Left ventricle myocardium superior (tissue), 1 donor: Measurements from ENCODE around the gene CYP3A5. TPM values are rescaled to one million over a fixed set of nuclear protein-coding genes. Genes with fewer than 3 reads are reported as not detected.
"Not testable (repeated sequence)": the region's sequence is repeated elsewhere in the genome, so short reads cannot be mapped to it uniquely, and the experiment has no call there.

Experiments
- ATAC-seq: fragments of 200-7000 bp; cut with Tn5 transposase; one replicate; pipeline ENCODE4 v1.9.1; 2020; ENCODE audit warnings: mild to moderate bottlenecking, moderate library complexity
- DNase-seq: peaks from one replicate; pipeline ENCODE4 v3.0.0-alpha.2; 2020
- intact Hi-C: fragments of 100-400 bp; cut with micrococcal nuclease; formaldehyde crosslinking; loops from one replicate; pipeline ENCODE4 v1.11.0; 2022
- total RNA-seq: library from RNA; stranded (reverse); fragmentation: NEBNext Ultra II Directional; extraction: Animal tissue kit (Norgen Biotek cat#: 25700); gene quantifications from one replicate; pipeline ENCODE4 v1.2.1, GENCODE V29; 2021
- donor health status: DM: no; HTN: yes; CAD: no; lungs with severe emphysema.

CYP3A5 gene
- total RNA-seq, 1 donor from 2014 or later: 0.25 TPM

GRCh38 chr7:99690918-99691317, 11.1 kb upstream of the CYP3A5 start:
- DNase-seq, ATAC-seq, intact Hi-C loops: not testable (repeated sequence)

- intact Hi-C loops, DNase-seq, ATAC-seq: not testable (repeated sequence)
Observed at GRCh38 chr7:99685871-99686608, 6.2 kb upstream of the CYP3A5 start.

GRCh38 chr7:99685129-99685758, 5.4 kb upstream of the CYP3A5 start:
- DNase-seq (no peak), ATAC-seq (no peak)
- intact Hi-C loops: no loop called here

- DNase-seq: no peak
- ATAC-seq: no peak
- intact Hi-C loops: no loop called here
Observed at GRCh38 chr7:99679032-99679399, 780 bp downstream of the CYP3A5 start.

GRCh38 chr7:99677648-99678045, 2.1 kb downstream of the CYP3A5 start:
- ATAC-seq (no peak), DNase-seq (no peak)
- intact Hi-C loops: no loop called here

GRCh38 chr7:99677013-99677647, 2.7 kb downstream of the CYP3A5 start:
- no peak for DNase-seq
- intact Hi-C loops: no loop called here
- no peak for ATAC-seq

GRCh38 chr7:99674995-99675742, 4.6 kb downstream of the CYP3A5 start:
- DNase-seq: no peak
- intact Hi-C loops: no loop called here

GRCh38 chr7:99672573-99672972, 7.2 kb downstream of the CYP3A5 start:
- ATAC-seq (no peak), DNase-seq (no peak)
- intact Hi-C loops: no loop called here

More at GRCh38 chr7:99674995-99675742, 4.6 kb downstream of the CYP3A5 start:
- no peak for ATAC-seq

- DNase-seq (no peak), ATAC-seq (no peak)
- intact Hi-C loops: no loop called here
Observed at GRCh38 chr7:99669782-99670181, 10.0 kb downstream of the CYP3A5 start.

GRCh38 chr7:99668541-99668940, 11.3 kb downstream of the CYP3A5 start:
- intact Hi-C loops: no loop called here
- ATAC-seq (no peak), DNase-seq (no peak)

- no peak for DNase-seq
- no peak for ATAC-seq
- intact Hi-C loops: no loop called here
Observed at GRCh38 chr7:99667179-99667578, 12.6 kb downstream of the CYP3A5 start.

- no peak for ATAC-seq
- no peak for DNase-seq
- intact Hi-C loops: no loop called here
Observed at GRCh38 chr7:99666013-99666395, 13.8 kb downstream of the CYP3A5 start.

GRCh38 chr7:99665312-99666012, 14.3 kb downstream of the CYP3A5 start:
- DNase-seq: no peak
- no peak for ATAC-seq
- intact Hi-C loops: no loop called here

GRCh38 chr7:99657879-99658278, 21.9 kb downstream of the CYP3A5 start:
- DNase-seq, intact Hi-C loops, ATAC-seq: not testable (repeated sequence)

GRCh38 chr7:99654626-99655025, 25.2 kb downstream of the CYP3A5 start:
- DNase-seq, intact Hi-C loops, ATAC-seq: not testable (repeated sequence)

- ATAC-seq (no peak), DNase-seq (no peak)
- intact Hi-C loops: no loop called here
Observed at GRCh38 chr7:99653754-99654153, 26.0 kb downstream of the CYP3A5 start.

GRCh38 chr7:99653269-99653668, 26.5 kb downstream of the CYP3A5 start:
- DNase-seq, intact Hi-C loops, ATAC-seq: not testable (repeated sequence)

- DNase-seq: no peak
- intact Hi-C loops: no loop called here
- ATAC-seq: no peak
Observed at GRCh38 chr7:99652671-99653070, 27.1 kb downstream of the CYP3A5 start.

GRCh38 chr7:99651290-99651689, 28.5 kb downstream of the CYP3A5 start:
- ATAC-seq: no peak
- intact Hi-C loops: no loop called here

More at GRCh38 chr7:99651290-99651689, 28.5 kb downstream of the CYP3A5 start:
- no peak for DNase-seq
